Measurements from ENCODE around the gene EIF2D. TPM values are rescaled to one million over a fixed set of nuclear protein-coding genes. Genes with fewer than 3 reads are reported as not detected.

EIF2D gene
- total and polyA plus RNA-seq, 2 of the 4 experiments (the other 2 are of a cell fraction), result 64.3 to 69.4 TPM

DNA sequence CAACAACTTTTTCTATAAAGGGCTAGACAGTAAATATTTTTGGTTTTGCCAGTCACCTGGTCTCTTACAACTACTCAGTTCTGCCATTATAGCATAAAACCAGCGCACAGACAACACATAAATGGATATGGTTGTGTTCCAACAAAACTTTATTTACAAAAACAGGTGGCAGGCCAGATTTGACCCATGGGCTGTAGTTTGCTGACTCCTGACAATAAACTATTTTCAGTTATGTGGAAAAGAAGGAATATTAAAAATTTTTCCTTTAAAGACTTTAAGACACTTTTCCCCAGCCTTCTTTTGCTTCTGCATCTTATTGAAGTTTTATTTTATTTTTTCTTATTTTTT, 16.0 kb downstream of the EIF2D start:
- ChIA-PET POLR2A (ENCODE audit: unreplicated experiment) (no interaction called here), CTCF (no interaction called here)
- dilution Hi-C loops (cut with HindIII; ENCODE audit: low sequenced_read_pairs, unreplicated experiment), result no loop called here
- TF ChIP-seq FOS (IDR thresholded peaks at IDR 0.05; ENCODE audit: low read depth, low read length), result no peak
- no peak for TF ChIP-seq MAFK (IDR thresholded peaks at IDR 0.05; ENCODE audit: low read depth, low read length)
- TF ChIP-seq, protein P1, sequence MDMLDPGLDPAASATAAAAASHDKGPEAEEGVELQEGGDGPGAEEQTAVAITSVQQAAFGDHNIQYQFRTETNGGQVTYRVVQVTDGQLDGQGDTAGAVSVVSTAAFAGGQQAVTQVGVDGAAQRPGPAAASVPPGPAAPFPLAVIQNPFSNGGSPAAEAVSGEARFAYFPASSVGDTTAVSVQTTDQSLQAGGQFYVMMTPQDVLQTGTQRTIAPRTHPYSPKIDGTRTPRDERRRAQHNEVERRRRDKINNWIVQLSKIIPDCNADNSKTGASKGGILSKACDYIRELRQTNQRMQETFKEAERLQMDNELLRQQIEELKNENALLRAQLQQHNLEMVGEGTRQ (IDR thresholded peaks at IDR 0.05; ENCODE audit: low read depth, low read length), result no peak
- no peak for TF ChIP-seq BHLHE40 (IDR thresholded peaks at IDR 0.05; ENCODE audit: low read depth, low read length)
- Histone ChIP-seq H3K27ac (ENCODE audit: insufficient read depth, low read length) (no peak overlapping the region), H3K9ac (ENCODE audit: low read depth, low read length) (no peak overlapping the region), H2BK5ac (ENCODE audit: low read depth, low read length, poor library complexity, severe bottlenecking) (no peak overlapping the region), H3K79me1 (ENCODE audit: low read depth in 1 of 2, low read length in 2 of 2) (no peaks in the 10 kb centered on the region), H3K4ac (ENCODE audit: low read depth, low read length) (no peak overlapping the region), H2BK15ac (ENCODE audit: low read depth, low read length) (no peak overlapping the region), H4K8ac (ENCODE audit: low read depth in 2 of 2, low read length in 2 of 2) (no peak overlapping the region), H3K18ac (ENCODE audit: low read depth, low read length) (no peak overlapping the region), H4K5ac (ENCODE audit: low read depth, low read length) (no peak overlapping the region), H3K9me3 (ENCODE audit: control insufficient read depth, insufficient read depth, low read length) (no peaks in the 10 kb centered on the region), H3K14ac (replicated peaks; ENCODE audit: low read depth, low read length) (no peak overlapping the region), H3K23ac (ENCODE audit: low read depth, low read length) (no peak overlapping the region), H2AFZ (replicated peaks; ENCODE audit: low read length, poor library complexity) (no peak overlapping the region), H3K56ac (ENCODE audit: extremely low read depth, insufficient read depth, low read length) (no peak overlapping the region), H2BK20ac (ENCODE audit: low read depth, low read length) (no peak overlapping the region), H3K4me2 (ENCODE audit: low read depth, low read length) (no peak overlapping the region), H3K4me1 (ENCODE audit: control insufficient read depth, insufficient read depth, low read length) (no peaks in the 10 kb centered on the region; the same call in 1 of the 2 replicates), H2AK9ac (replicated peaks; ENCODE audit: low read depth, low read length, poor library complexity) (no peak overlapping the region), H3K4me3 (ENCODE audit: insufficient read depth, low read depth, low read length) (no peak overlapping the region), H4K91ac (ENCODE audit: insufficient read depth, low read depth, low read length) (no peak overlapping the region), H3K27me3 (ENCODE audit: control insufficient read depth, insufficient read depth, low read length) (no peaks in the 10 kb centered on the region), H2AK5ac (ENCODE audit: low read depth, low read length) (no peak overlapping the region), H2BK120ac (ENCODE audit: low read depth, low read length) (no peak overlapping the region), H4K20me1 (ENCODE audit: insufficient read depth, low read length) (no peaks in the 10 kb centered on the region), H3K9me1 (ENCODE audit: insufficient read depth, low read length) (peaks cover under 1% of the 10 kb centered on the region; the same call in 1 of the 2 replicates), H3K36me3 (ENCODE audit: control insufficient read depth, insufficient read depth, low read length) (peaks cover 39% of the 10 kb centered on the region)
- ATAC-seq (ENCODE audit: low read depth) (no peak), DNase-seq (no peak)
- WGBS, 2 experiments (ENCODE audit: extremely low coverage in 2 of 2, insufficient read length in 1 of 2), result no CpG with 5 or more reads among the region's 1 CpG
- in situ Hi-C loops (cut with MboI; ENCODE audit: low sequenced_read_pairs), result no loop called here
- intact Hi-C loops (cut with micrococcal nuclease), result no loop called here
- BruUV-seq (replicated peaks), result no TSS peak
